OCI-LY3 (cell line): Measurements from ENCODE around the gene ABCG1.

ENCODE experiments used
- EZH2phosphoT487 ChIP-seq: fragments of 200-600 bp; shearing (Covaris generic); IDR thresholded peaks from 2 replicates; pipeline ENCODE4 v1.6.1; 2018; ENCODE audit warnings: antibody characterized with exemption, mixed run types, low read depth
- TF ChIP-seq, protein P1 (sequence below): fragments of 200-600, 300-600 bp; sonication (generic); IDR thresholded peaks from 2 replicates; pipeline ENCODE4 v1.5.1; 2014; ENCODE audit warnings: antibody characterized with exemption, low read length, low read depth

DNA sequence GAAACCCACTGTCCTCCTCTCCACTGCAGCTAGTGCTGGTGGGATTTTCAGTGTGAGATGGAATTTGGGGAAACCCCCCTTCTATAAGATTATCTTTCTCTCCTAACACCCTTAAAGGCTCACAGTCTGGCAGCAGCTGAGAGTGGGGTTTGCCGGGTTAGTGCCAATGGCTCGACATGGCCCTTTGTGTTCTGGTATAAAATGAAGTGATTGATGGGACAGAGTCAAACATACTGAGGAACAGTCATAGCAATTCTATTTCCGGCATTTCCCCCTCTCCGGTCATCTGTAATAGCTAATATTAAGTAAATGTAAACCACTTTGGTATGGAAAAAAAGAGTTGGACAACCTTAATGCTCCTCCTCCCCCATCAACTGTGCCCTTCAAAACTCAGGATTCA, 58.7 kb downstream of the ABCG1 start:
- TF ChIP-seq, protein P1, sequence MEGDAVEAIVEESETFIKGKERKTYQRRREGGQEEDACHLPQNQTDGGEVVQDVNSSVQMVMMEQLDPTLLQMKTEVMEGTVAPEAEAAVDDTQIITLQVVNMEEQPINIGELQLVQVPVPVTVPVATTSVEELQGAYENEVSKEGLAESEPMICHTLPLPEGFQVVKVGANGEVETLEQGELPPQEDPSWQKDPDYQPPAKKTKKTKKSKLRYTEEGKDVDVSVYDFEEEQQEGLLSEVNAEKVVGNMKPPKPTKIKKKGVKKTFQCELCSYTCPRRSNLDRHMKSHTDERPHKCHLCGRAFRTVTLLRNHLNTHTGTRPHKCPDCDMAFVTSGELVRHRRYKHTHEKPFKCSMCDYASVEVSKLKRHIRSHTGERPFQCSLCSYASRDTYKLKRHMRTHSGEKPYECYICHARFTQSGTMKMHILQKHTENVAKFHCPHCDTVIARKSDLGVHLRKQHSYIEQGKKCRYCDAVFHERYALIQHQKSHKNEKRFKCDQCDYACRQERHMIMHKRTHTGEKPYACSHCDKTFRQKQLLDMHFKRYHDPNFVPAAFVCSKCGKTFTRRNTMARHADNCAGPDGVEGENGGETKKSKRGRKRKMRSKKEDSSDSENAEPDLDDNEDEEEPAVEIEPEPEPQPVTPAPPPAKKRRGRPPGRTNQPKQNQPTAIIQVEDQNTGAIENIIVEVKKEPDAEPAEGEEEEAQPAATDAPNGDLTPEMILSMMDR, result no peak
- no peak for TF ChIP-seq EZH2phosphoT487
